T-helper 17 cell (primary cell): ENCODE results near the gene NCF1. TPM values are rescaled to one million over a fixed set of nuclear protein-coding genes. Genes with fewer than 3 reads are reported as not detected.
"Not testable (repeated sequence)": the region's sequence is repeated elsewhere in the genome, so short reads cannot be mapped to it uniquely, and the experiment has no call there.

ENCODE experiments used
- ATAC-seq: fragments of 150-1000 bp; cut with Tn5 transposase; 2 replicates; pipeline ENCODE4 v1.10.0; 2021; ENCODE audit warnings: mild to moderate bottlenecking, moderate library complexity
- DNase-seq, 3 donors: peaks; one replicate each; pipeline versions ENCODE4 v3.0.0 to v3.0.0-alpha.2; 2020 to 2021
- H3K9me3 ChIP-seq: one replicate; pipeline ENCODE4 v1.7.0; 2013; ENCODE audit warnings: low read length, mild to moderate bottlenecking; ENCODE audit not compliant: control insufficient read depth, poor library complexity, severe bottlenecking
- H3K27ac Mint-ChIP-seq: one replicate; pipeline ENCODE4 v1.8.0; 2022; ENCODE audit warnings: mild to moderate bottlenecking, moderate library complexity, mixed read lengths
- H3K27me3 Mint-ChIP-seq: one replicate; pipeline ENCODE4 v1.8.0; 2022; ENCODE audit warnings: mixed read lengths
- H3K36me3 Mint-ChIP-seq: one replicate; pipeline ENCODE4 v1.8.0; 2022; ENCODE audit warnings: low read depth, mixed read lengths
- H3K4me1 Mint-ChIP-seq: one replicate; pipeline ENCODE4 v1.8.0; 2022; ENCODE audit warnings: mild to moderate bottlenecking, mixed read lengths
- H3K4me3 Mint-ChIP-seq: one replicate; pipeline ENCODE4 v1.8.0; 2022; ENCODE audit warnings: mild to moderate bottlenecking, moderate library complexity, mixed read lengths
- total RNA-seq, 4 donors: library from RNA in 2 of 4; stranded (reverse) in 2 of 4; gene quantifications; one replicate each; pipeline ENCODE4 v1.2.3 and lab custom pipeline; 2022 to 2026

The NCF1 gene
- total RNA-seq, 2 donors from 2014 or later = 1.1 to 14.6 TPM

GRCh38 chr7:74820146-74820805, 46.5 kb downstream of the NCF1 start:
- not testable (repeated sequence) for H3K27ac Mint-ChIP-seq, H3K9me3 ChIP-seq, H3K27me3 Mint-ChIP-seq, H3K4me1 Mint-ChIP-seq, H3K36me3 Mint-ChIP-seq, H3K4me3 Mint-ChIP-seq, DNase-seq
- ATAC-seq = peak; percentile 70

DNA sequence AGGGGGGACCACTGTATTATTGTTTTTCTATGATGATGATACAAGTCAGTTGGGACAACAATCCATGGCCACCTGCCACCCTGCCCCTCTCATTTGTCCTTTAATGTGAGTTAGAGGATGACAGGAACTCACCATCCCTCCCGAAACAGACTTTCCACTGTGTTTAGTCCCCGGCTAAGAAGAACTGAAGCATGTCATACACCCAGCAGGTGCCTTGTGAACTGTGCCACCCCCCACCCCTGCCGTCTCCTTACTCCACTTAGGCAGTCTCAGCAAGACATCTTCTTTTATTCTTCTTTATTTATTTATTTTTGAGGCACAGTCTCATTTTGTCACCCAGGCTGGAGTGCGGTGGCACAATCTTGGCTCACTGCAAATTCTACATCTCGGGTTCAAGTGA, 47.4 kb downstream of the NCF1 start:
- H3K4me3 Mint-ChIP-seq, H3K27me3 Mint-ChIP-seq, ATAC-seq, DNase-seq, H3K9me3 ChIP-seq, H3K4me1 Mint-ChIP-seq, H3K36me3 Mint-ChIP-seq, H3K27ac Mint-ChIP-seq: not testable (repeated sequence)

DNA sequence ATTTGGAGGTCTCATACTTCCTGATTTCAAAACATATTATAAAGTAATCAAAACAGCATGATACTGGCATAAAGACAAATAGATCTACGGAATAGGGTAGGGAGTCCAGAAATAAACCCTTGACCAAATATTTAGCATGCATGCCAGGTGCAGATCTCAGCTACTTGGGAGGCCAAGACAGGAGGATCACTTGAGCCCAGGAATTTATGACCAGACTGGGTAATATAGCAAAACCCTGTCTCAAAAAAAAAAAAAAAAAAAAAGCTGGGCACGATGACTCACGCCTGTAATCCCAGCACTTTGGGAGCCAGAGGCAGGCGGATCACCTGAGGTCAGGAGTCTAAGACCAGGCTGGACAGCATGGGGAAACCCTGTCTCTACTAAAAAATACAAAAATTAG, 56.1 kb downstream of the NCF1 start:
- not testable (repeated sequence) for ATAC-seq, H3K9me3 ChIP-seq, DNase-seq, H3K27ac Mint-ChIP-seq, H3K4me1 Mint-ChIP-seq, H3K36me3 Mint-ChIP-seq, H3K27me3 Mint-ChIP-seq, H3K4me3 Mint-ChIP-seq

- not testable (repeated sequence) for H3K27me3 Mint-ChIP-seq, DNase-seq, H3K27ac Mint-ChIP-seq, H3K9me3 ChIP-seq, H3K36me3 Mint-ChIP-seq, H3K4me3 Mint-ChIP-seq, H3K4me1 Mint-ChIP-seq, ATAC-seq
These were observed 56.6 kb downstream of the NCF1 start for GRCh38 chr7:74830411-74830810.

Other genes starting within 250 kb of the NCF1 start
- 100 to 1,000 TPM; 127 to 141 TPM for gene GTF2I, start 116.3 kb upstream of the NCF1 start, total RNA-seq
- 10 to 100 TPM; 12.4 to 16.3 TPM for gene GTF2IRD2, start 77.6 kb downstream of the NCF1 start, total RNA-seq
- 1 to 10 TPM; 5.5 to 7.0 TPM for gene CASTOR2, start 190.7 kb downstream of the NCF1 start, total RNA-seq